ENCODE results near the gene AGBL4. TPM values are rescaled to one million over a fixed set of nuclear protein-coding genes. Genes with fewer than 3 reads are reported as not detected.
"Not testable (repeated sequence)": the region's sequence is repeated elsewhere in the genome, so short reads cannot be mapped to it uniquely, and the experiment has no call there.

The AGBL4 gene
- polyA plus RNA-seq, 4 donors: 0.10 to 0.16 TPM; not detected in 2

GRCh38 chr1:49971088-49971487 is 52.7 kb downstream of the AGBL4 start:
- Histone ChIP-seq H3K36me3 (ENCODE audit: control insufficient read depth in 3 of 3, insufficient read depth in 2 of 3, low read depth in 1 of 3, low read length in 3 of 3) (no peaks in the 10 kb centered on the region), H3K9me3 (ENCODE audit: control insufficient read depth in 2 of 2, insufficient read depth in 1 of 2, low read depth in 1 of 2, low read length in 1 of 2) (no peaks in the 10 kb centered on the region), H3K27ac (ENCODE audit: low read depth in 1 of 3, low read length in 2 of 3) (no peak overlapping the region), H3K4me1 (ENCODE audit: control insufficient read depth in 3 of 3, insufficient read depth in 2 of 3, low read depth in 1 of 3, low read length in 2 of 3) (no peaks in the 10 kb centered on the region), H3K4me3 (ENCODE audit: low read depth in 1 of 3, low read length in 3 of 3) (no peak overlapping the region), H3K27me3 (ENCODE audit: control insufficient read depth in 3 of 3, insufficient read depth in 3 of 3, low read length in 3 of 3) (no peaks in the 10 kb centered on the region)
- 58 to 78% (median 62%) methylated on average over 2 of the region's 2 CpGs for WGBS, 3 donors
- no peak for FAIRE-seq
- DNase-seq: no peak

- H3K36me3 ChIP-seq (ENCODE audit: control insufficient read depth in 3 of 3, insufficient read depth in 2 of 3, low read depth in 1 of 3, low read length in 3 of 3): no peaks in the 10 kb centered on the region
These were observed 72.4 kb downstream of the AGBL4 start for GRCh38 chr1:49951385-49951784.

DNA sequence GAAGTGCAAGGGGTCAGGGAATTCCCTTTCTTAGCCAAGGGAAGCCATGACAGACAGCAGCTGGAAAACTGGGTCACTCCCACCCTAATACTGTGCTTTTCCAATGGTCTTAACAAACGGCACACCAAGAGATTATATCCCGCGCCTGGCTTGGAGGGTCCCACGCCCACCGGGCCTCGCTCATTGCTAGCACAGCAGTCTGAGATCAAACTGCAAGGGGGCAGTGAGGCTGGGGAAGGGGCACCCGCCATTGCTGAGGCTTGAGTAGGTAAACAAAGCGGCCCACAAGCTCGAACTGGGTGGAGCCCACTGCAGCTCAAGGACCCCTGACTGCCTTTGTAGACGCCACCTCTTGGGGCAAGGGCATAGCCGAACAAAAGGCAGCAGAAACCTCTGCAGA is 108.5 kb downstream of the AGBL4 start:
- WGBS, 3 donors: 84 to 92% (median 87%) methylated on average over 10 to 11 of the region's 11 CpGs
- H3K36me3 ChIP-seq (ENCODE audit: control insufficient read depth in 3 of 3, insufficient read depth in 2 of 3, low read depth in 1 of 3, low read length in 3 of 3); FAIRE-seq; H3K4me3 ChIP-seq (ENCODE audit: low read depth in 1 of 3, low read length in 3 of 3); DNase-seq; H3K9me3 ChIP-seq (ENCODE audit: control insufficient read depth in 2 of 2, insufficient read depth in 1 of 2, low read depth in 1 of 2, low read length in 1 of 2); H3K27me3 ChIP-seq (ENCODE audit: control insufficient read depth in 3 of 3, insufficient read depth in 3 of 3, low read length in 3 of 3); H3K4me1 ChIP-seq (ENCODE audit: control insufficient read depth in 3 of 3, insufficient read depth in 2 of 3, low read depth in 1 of 3, low read length in 2 of 3); H3K27ac ChIP-seq (ENCODE audit: low read depth in 1 of 3, low read length in 2 of 3): not testable (repeated sequence)

More at GRCh38 chr1:49951385-49951784, 72.4 kb downstream of the AGBL4 start:
- Histone ChIP-seq H3K4me1 (ENCODE audit: control insufficient read depth in 3 of 3, insufficient read depth in 2 of 3, low read depth in 1 of 3, low read length in 2 of 3) (no peaks in the 10 kb centered on the region), H3K9me3 (ENCODE audit: control insufficient read depth in 2 of 2, insufficient read depth in 1 of 2, low read depth in 1 of 2, low read length in 1 of 2) (no peaks in the 10 kb centered on the region), H3K27me3 (ENCODE audit: control insufficient read depth in 3 of 3, insufficient read depth in 3 of 3, low read length in 3 of 3) (no peaks in the 10 kb centered on the region), H3K4me3 (ENCODE audit: low read depth in 1 of 3, low read length in 3 of 3) (no peak overlapping the region), H3K27ac (ENCODE audit: low read depth in 1 of 3, low read length in 2 of 3) (no peak overlapping the region)
- WGBS, 3 donors: 63 to 68% (median 67%) methylated on average over 3 of the region's 3 CpGs
- no peak for DNase-seq
- no peak for FAIRE-seq

DNA sequence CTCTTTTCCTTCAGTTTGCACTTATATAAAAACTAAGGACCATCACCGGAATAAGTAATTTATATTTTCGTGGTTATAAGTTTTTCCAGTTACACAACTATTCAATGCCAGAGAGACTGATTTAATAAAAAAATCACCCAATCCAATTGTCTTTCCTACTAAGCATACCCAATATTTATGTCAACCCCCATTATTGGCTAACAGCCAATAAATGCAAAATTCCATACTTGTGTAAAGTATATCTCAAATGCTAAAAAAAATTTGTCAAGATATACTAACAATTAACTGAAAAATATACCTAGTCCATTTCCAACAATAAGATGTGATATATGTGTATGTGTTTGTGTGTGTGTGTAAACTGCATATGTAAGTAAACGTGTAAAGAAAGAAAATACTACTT is 117.4 kb downstream of the AGBL4 start:
- no peak overlapping the region for H3K4me3 ChIP-seq (ENCODE audit: low read depth in 1 of 3, low read length in 3 of 3)
- H3K27ac ChIP-seq (ENCODE audit: low read depth in 1 of 3, low read length in 2 of 3): no peak overlapping the region
- no peaks in the 10 kb centered on the region for H3K27me3 ChIP-seq (ENCODE audit: control insufficient read depth in 3 of 3, insufficient read depth in 3 of 3, low read length in 3 of 3)
- no peaks in the 10 kb centered on the region for H3K9me3 ChIP-seq (ENCODE audit: control insufficient read depth in 2 of 2, insufficient read depth in 1 of 2, low read depth in 1 of 2, low read length in 1 of 2)
- DNase-seq (no peak), FAIRE-seq (no peak)
- WGBS, 3 donors: 75 to 84% (median 78%) methylated on average over 3 of the region's 3 CpGs
- H3K36me3 ChIP-seq (ENCODE audit: control insufficient read depth in 3 of 3, insufficient read depth in 2 of 3, low read depth in 1 of 3, low read length in 3 of 3): no peaks in the 10 kb centered on the region
- H3K4me1 ChIP-seq (ENCODE audit: control insufficient read depth in 3 of 3, insufficient read depth in 2 of 3, low read depth in 1 of 3, low read length in 2 of 3): no peaks in the 10 kb centered on the region

GRCh38 chr1:49864581-49864980 is 159.2 kb downstream of the AGBL4 start:
- no peak for FAIRE-seq
- Histone ChIP-seq H3K9me3 (ENCODE audit: control insufficient read depth in 2 of 2, insufficient read depth in 1 of 2, low read depth in 1 of 2, low read length in 1 of 2) (peaks cover 0 to 4% of the 10 kb centered on the region in 2 donors), H3K27ac (ENCODE audit: low read depth in 1 of 3, low read length in 2 of 3) (no peak overlapping the region), H3K36me3 (ENCODE audit: control insufficient read depth in 3 of 3, insufficient read depth in 2 of 3, low read depth in 1 of 3, low read length in 3 of 3) (no peaks in the 10 kb centered on the region), H3K27me3 (ENCODE audit: control insufficient read depth in 3 of 3, insufficient read depth in 3 of 3, low read length in 3 of 3) (no peaks in the 10 kb centered on the region), H3K4me3 (ENCODE audit: low read depth in 1 of 3, low read length in 3 of 3) (no peak overlapping the region), H3K4me1 (ENCODE audit: control insufficient read depth in 3 of 3, insufficient read depth in 2 of 3, low read depth in 1 of 3, low read length in 2 of 3) (no peaks in the 10 kb centered on the region)
- no peak for DNase-seq
- WGBS, 3 donors: 91 to 94% (median 92%) methylated on average over 4 of the region's 4 CpGs

GRCh38 chr1:49854741-49855140 is 169.0 kb downstream of the AGBL4 start:
- FAIRE-seq (no peak), DNase-seq (no peak)
- Histone ChIP-seq H3K4me1 (ENCODE audit: control insufficient read depth in 3 of 3, insufficient read depth in 2 of 3, low read depth in 1 of 3, low read length in 2 of 3) (no peaks in the 10 kb centered on the region), H3K4me3 (ENCODE audit: low read depth in 1 of 3, low read length in 3 of 3) (no peak overlapping the region), H3K9me3 (ENCODE audit: control insufficient read depth in 2 of 2, insufficient read depth in 1 of 2, low read depth in 1 of 2, low read length in 1 of 2) (no peaks in the 10 kb centered on the region), H3K36me3 (ENCODE audit: control insufficient read depth in 3 of 3, insufficient read depth in 2 of 3, low read depth in 1 of 3, low read length in 3 of 3) (no peaks in the 10 kb centered on the region), H3K27ac (ENCODE audit: low read depth in 1 of 3, low read length in 2 of 3) (no peak overlapping the region), H3K27me3 (ENCODE audit: control insufficient read depth in 3 of 3, insufficient read depth in 3 of 3, low read length in 3 of 3) (no peaks in the 10 kb centered on the region)

GRCh38 chr1:49842596-49842995 is 181.2 kb downstream of the AGBL4 start:
- no peak overlapping the region for H3K27ac ChIP-seq (ENCODE audit: low read depth in 1 of 3, low read length in 2 of 3)
- DNase-seq (no peak), FAIRE-seq (no peak)
- no peaks in the 10 kb centered on the region for H3K36me3 ChIP-seq (ENCODE audit: control insufficient read depth in 3 of 3, insufficient read depth in 2 of 3, low read depth in 1 of 3, low read length in 3 of 3)
- H3K4me3 ChIP-seq (ENCODE audit: low read depth in 1 of 3, low read length in 3 of 3): no peak overlapping the region
- no peaks in the 10 kb centered on the region for H3K4me1 ChIP-seq (ENCODE audit: control insufficient read depth in 3 of 3, insufficient read depth in 2 of 3, low read depth in 1 of 3, low read length in 2 of 3)
- WGBS, 3 donors: 82 to 91% (median 87%) methylated on average over 2 of the region's 2 CpGs
- no peaks in the 10 kb centered on the region for H3K27me3 ChIP-seq (ENCODE audit: control insufficient read depth in 3 of 3, insufficient read depth in 3 of 3, low read length in 3 of 3)
- peaks cover 0 to 37% of the 10 kb centered on the region in 2 donors for H3K9me3 ChIP-seq (ENCODE audit: control insufficient read depth in 2 of 2, insufficient read depth in 1 of 2, low read depth in 1 of 2, low read length in 1 of 2)

GRCh38 chr1:49841767-49842166 is 182.0 kb downstream of the AGBL4 start:
- Histone ChIP-seq H3K27me3 (ENCODE audit: control insufficient read depth in 3 of 3, insufficient read depth in 3 of 3, low read length in 3 of 3) (no peaks in the 10 kb centered on the region), H3K27ac (ENCODE audit: low read depth in 1 of 3, low read length in 2 of 3) (no peak overlapping the region), H3K4me1 (ENCODE audit: control insufficient read depth in 3 of 3, insufficient read depth in 2 of 3, low read depth in 1 of 3, low read length in 2 of 3) (no peaks in the 10 kb centered on the region), H3K9me3 (ENCODE audit: control insufficient read depth in 2 of 2, insufficient read depth in 1 of 2, low read depth in 1 of 2, low read length in 1 of 2) (peaks cover 0 to 37% of the 10 kb centered on the region in 2 donors), H3K4me3 (ENCODE audit: low read depth in 1 of 3, low read length in 3 of 3) (no peak overlapping the region), H3K36me3 (ENCODE audit: control insufficient read depth in 3 of 3, insufficient read depth in 2 of 3, low read depth in 1 of 3, low read length in 3 of 3) (no peaks in the 10 kb centered on the region)
- 88 to 93% (median 90%) methylated on average over 13 of the region's 13 CpGs for WGBS, 3 donors
- FAIRE-seq (no peak), DNase-seq (no peak)

GRCh38 chr1:49824261-49824660 is 199.5 kb downstream of the AGBL4 start:
- H3K27ac ChIP-seq (ENCODE audit: low read depth in 1 of 3, low read length in 2 of 3): no peak overlapping the region
- no peaks in the 10 kb centered on the region for H3K36me3 ChIP-seq (ENCODE audit: control insufficient read depth in 3 of 3, insufficient read depth in 2 of 3, low read depth in 1 of 3, low read length in 3 of 3)
- no peak overlapping the region for H3K4me3 ChIP-seq (ENCODE audit: low read depth in 1 of 3, low read length in 3 of 3)
- H3K9me3 ChIP-seq (ENCODE audit: control insufficient read depth in 2 of 2, insufficient read depth in 1 of 2, low read depth in 1 of 2, low read length in 1 of 2): no peaks in the 10 kb centered on the region
- H3K27me3 ChIP-seq (ENCODE audit: control insufficient read depth in 3 of 3, insufficient read depth in 3 of 3, low read length in 3 of 3): no peaks in the 10 kb centered on the region
- H3K4me1 ChIP-seq (ENCODE audit: control insufficient read depth in 3 of 3, insufficient read depth in 2 of 3, low read depth in 1 of 3, low read length in 2 of 3): no peaks in the 10 kb centered on the region
- WGBS, 3 donors: 21 to 25% (median 24%) methylated on average over 1 of the region's 1 CpG
- DNase-seq: no peak
- FAIRE-seq: no peak
